DOHH2 (cell line): Measurements from ENCODE around the gene AFF1.

Experiments used
- H3F3A ChIP-seq: fragments of 200-600 bp; sonication (generic), shearing (Covaris generic); 2 replicates; pipeline ENCODE4 v1.6.0; 2016; ENCODE audit warnings: antibody characterized with exemption, mild to moderate bottlenecking; ENCODE audit not compliant: control insufficient read depth, insufficient read depth
- H3K27ac ChIP-seq: fragments of 200-600 bp; sonication (generic); 2 replicates; pipeline ENCODE4 v1.5.1; 2014; ENCODE audit warnings: low read depth, mild to moderate bottlenecking, low read length, moderate library complexity
- H3K27me3 ChIP-seq: fragments of 200-600 bp; sonication (generic); 2 replicates; pipeline ENCODE4 v1.6.1; 2014; ENCODE audit warnings: mild to moderate bottlenecking, low read length, mixed read lengths; ENCODE audit not compliant: control insufficient read depth
- H3K36me3 ChIP-seq: fragments of 200-600 bp; sonication (generic); 2 replicates; pipeline ENCODE4 v1.6.1; 2014; ENCODE audit warnings: mild to moderate bottlenecking, low read length, moderate library complexity, mixed read lengths; ENCODE audit not compliant: control insufficient read depth
- H3K4me1 ChIP-seq: fragments of 200-600 bp; sonication (generic); 2 replicates; pipeline ENCODE4 v1.6.1; 2014; ENCODE audit warnings: mild to moderate bottlenecking, low read length, mixed read lengths; ENCODE audit not compliant: control insufficient read depth
- H3K4me2 ChIP-seq: fragments of 200-600 bp; sonication (generic); 2 replicates; pipeline ENCODE4 v1.6.0; 2014; ENCODE audit warnings: mild to moderate bottlenecking, low read length, moderate library complexity
- H3K4me3 ChIP-seq: fragments of 200-600 bp; sonication (generic); 2 replicates; pipeline ENCODE4 v1.5.1; 2014; ENCODE audit warnings: mild to moderate bottlenecking, low read length, mixed read lengths
- H3K79me2 ChIP-seq: fragments of 200-600 bp; sonication (generic); 2 replicates; pipeline ENCODE4 v1.6.1; 2014; ENCODE audit warnings: mild to moderate bottlenecking, low read length, mixed read lengths; ENCODE audit not compliant: control insufficient read depth
- H3K9me2 ChIP-seq: fragments of 200-600 bp; sonication (generic); replicated peaks from 2 replicates; pipeline ENCODE4 v1.6.1; 2014; ENCODE audit warnings: mild to moderate bottlenecking, low read length, mixed read lengths; ENCODE audit not compliant: control insufficient read depth
- H3K9me3 ChIP-seq: fragments of 200-600 bp; sonication (generic); 2 replicates; pipeline ENCODE4 v1.6.1; 2014; ENCODE audit warnings: antibody characterized with exemption, low read length, mixed read lengths; ENCODE audit not compliant: control insufficient read depth, insufficient read depth
- H4K20me1 ChIP-seq: fragments of 200-600 bp; sonication (generic); 2 replicates; pipeline ENCODE4 v1.6.0; 2014; ENCODE audit warnings: low read depth, mild to moderate bottlenecking, antibody characterized with exemption, low read length, moderate library complexity; ENCODE audit not compliant: control insufficient read depth, insufficient read depth
- CTCF ChIP-seq: fragments of 200-600 bp; sonication (generic); IDR thresholded peaks from one replicate; pipeline ENCODE4 v1.5.1; 2014; ENCODE audit warnings: antibody characterized with exemption, mild to moderate bottlenecking, low read depth, low read length; ENCODE audit not compliant: poor library complexity, severe bottlenecking
- EZH2phosphoT487 ChIP-seq: fragments of 200-600 bp; sonication (generic); IDR thresholded peaks from 2 replicates; pipeline ENCODE4 v1.6.1; 2017; ENCODE audit warnings: borderline replicate concordance, mild to moderate bottlenecking, antibody characterized with exemption, low read length, moderate library complexity, mixed read lengths

The AFF1 gene

GRCh38 chr4:86965019-86965976 lies 30.5 kb downstream of the AFF1 start:
- TF ChIP-seq CTCF, result no peak
- no peak for TF ChIP-seq EZH2phosphoT487
- peak overlapping the region; percentile 35 for H3K27ac ChIP-seq
- H3K79me2 ChIP-seq, result 0 out of 2 replicates have a peak, but pooled peaks cover 2% of the 10 kb centered on the region

DNA sequence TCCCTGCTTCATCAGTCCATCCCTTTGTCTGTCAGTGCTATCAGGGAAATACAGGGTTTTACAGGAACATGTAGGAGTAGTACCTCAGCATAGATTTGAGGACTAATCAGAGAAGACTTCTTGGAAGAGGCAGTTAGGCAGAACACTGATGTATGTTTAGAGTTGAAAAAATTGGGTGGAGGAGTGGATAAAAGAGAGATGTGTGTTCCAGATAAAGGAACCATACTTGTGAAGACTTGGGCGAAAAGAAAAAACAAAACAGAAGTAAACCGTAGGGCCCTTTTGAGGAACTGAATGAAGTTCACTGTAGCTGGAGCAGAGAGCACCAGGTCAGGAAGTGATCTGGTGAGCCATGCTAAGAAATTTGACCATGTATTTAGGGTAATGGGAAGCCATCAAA lies 32.3 kb downstream of the AFF1 start:
- H4K20me1 ChIP-seq, result no peaks in the 10 kb centered on the region
- H3K4me3 ChIP-seq, result no peak overlapping the region
- peaks cover 89% of the 10 kb centered on the region for H3K4me1 ChIP-seq
- no peaks in the 10 kb centered on the region for H3K9me3 ChIP-seq
- TF ChIP-seq EZH2phosphoT487 (no peak), CTCF (no peak)
- no peaks in the 10 kb centered on the region for H3K9me2 ChIP-seq
- peak overlapping the region; percentile 39 for H3K4me2 ChIP-seq
- H3K27ac ChIP-seq, result no peak overlapping the region
- no peaks in the 10 kb centered on the region for H3K36me3 ChIP-seq
- no peaks in the 10 kb centered on the region for H3K27me3 ChIP-seq
- H3F3A ChIP-seq, result peaks cover 15% of the 10 kb centered on the region
- H3K79me2 ChIP-seq, result 0 out of 2 replicates have a peak, but pooled peaks cover 2% of the 10 kb centered on the region

More at GRCh38 chr4:86965019-86965976, 30.5 kb downstream of the AFF1 start:
- Histone ChIP-seq H3K4me3 (peak overlapping the region; percentile 44), H3K4me2 (peak overlapping the region; percentile 55), H3K27me3 (no peaks in the 10 kb centered on the region), H3K36me3 (peaks cover 7% of the 10 kb centered on the region), H4K20me1 (no peaks in the 10 kb centered on the region), H3K4me1 (peaks cover 87% of the 10 kb centered on the region), H3K9me2 (no peaks in the 10 kb centered on the region), H3F3A (peaks cover 27% of the 10 kb centered on the region), H3K9me3 (no peaks in the 10 kb centered on the region)

DNA sequence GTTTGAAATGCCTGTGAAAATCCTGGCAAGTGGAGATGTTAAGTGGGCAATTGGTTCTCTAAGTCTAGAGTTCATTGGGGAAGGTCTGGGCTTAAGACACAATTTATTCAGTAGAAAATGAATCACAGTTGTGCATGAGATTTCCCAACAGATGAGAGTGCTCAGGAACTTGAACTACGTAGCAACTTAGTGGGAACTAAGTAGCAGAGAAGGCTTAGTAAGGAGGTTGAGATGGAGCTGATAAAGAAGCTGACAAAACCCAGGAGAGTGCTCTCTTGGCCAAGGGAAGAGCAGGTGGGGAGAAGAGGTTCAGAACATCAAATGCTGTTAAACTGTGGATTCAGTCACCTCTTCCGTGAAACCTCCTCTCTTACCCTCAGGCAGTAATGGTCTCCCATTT lies 33.0 kb downstream of the AFF1 start:
- TF ChIP-seq EZH2phosphoT487 (no peak), CTCF (no peak)

More for the DNA sequence above, 33.0 kb downstream of the AFF1 start:
- Histone ChIP-seq H3K27me3 (no peaks in the 10 kb centered on the region), H3K4me3 (no peak overlapping the region), H3K4me1 (peaks cover 86% of the 10 kb centered on the region), H3F3A (peaks cover 11% of the 10 kb centered on the region), H3K9me3 (no peaks in the 10 kb centered on the region), H3K79me2 (0 out of 2 replicates have a peak, but pooled peaks cover 2% of the 10 kb centered on the region), H4K20me1 (no peaks in the 10 kb centered on the region), H3K36me3 (no peaks in the 10 kb centered on the region), H3K4me2 (no peak overlapping the region), H3K27ac (no peak overlapping the region), H3K9me2 (no peaks in the 10 kb centered on the region)
